SU-DHL-6 (cell line): Measurements from ENCODE around the gene PID1.

Experiments used
- EZH2phosphoT487 ChIP-seq: fragments of 200-600 bp; sonication (generic), shearing (Covaris generic); conservative IDR thresholded peaks from 2 replicates; pipeline ENCODE4 v1.6.1; 2018; ENCODE audit warnings: mild to moderate bottlenecking, antibody characterized with exemption, low read length, moderate library complexity, mixed read lengths
- TF ChIP-seq, protein P1 (sequence below): fragments of 200-600 bp; sonication (generic); IDR thresholded peaks from one replicate; pipeline ENCODE4 v1.5.1; 2017; ENCODE audit warnings: antibody characterized with exemption, mild to moderate bottlenecking, low read length, moderate library complexity; ENCODE audit not compliant: insufficient read depth, poor library complexity, severe bottlenecking

DNA sequence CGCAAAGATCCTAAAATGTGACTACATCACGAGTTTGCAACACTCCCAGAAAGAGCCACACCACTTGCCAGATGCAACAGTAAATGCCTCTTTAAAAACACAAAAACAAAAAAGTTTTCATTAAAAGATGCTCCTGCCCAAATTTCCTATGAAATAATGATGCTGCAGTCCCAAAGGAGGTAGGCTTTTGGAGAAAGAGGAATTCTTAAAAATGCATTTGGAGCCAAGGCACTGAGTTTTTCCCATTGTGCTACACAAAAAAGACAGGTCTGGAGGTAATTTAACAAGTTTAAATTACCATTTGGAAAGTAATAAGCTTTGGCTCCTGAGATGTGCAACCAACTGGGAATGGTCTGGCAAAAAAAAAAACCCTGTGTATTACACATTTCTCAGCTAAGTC is 145.0 kb downstream of the PID1 start:
- TF ChIP-seq, protein P1, sequence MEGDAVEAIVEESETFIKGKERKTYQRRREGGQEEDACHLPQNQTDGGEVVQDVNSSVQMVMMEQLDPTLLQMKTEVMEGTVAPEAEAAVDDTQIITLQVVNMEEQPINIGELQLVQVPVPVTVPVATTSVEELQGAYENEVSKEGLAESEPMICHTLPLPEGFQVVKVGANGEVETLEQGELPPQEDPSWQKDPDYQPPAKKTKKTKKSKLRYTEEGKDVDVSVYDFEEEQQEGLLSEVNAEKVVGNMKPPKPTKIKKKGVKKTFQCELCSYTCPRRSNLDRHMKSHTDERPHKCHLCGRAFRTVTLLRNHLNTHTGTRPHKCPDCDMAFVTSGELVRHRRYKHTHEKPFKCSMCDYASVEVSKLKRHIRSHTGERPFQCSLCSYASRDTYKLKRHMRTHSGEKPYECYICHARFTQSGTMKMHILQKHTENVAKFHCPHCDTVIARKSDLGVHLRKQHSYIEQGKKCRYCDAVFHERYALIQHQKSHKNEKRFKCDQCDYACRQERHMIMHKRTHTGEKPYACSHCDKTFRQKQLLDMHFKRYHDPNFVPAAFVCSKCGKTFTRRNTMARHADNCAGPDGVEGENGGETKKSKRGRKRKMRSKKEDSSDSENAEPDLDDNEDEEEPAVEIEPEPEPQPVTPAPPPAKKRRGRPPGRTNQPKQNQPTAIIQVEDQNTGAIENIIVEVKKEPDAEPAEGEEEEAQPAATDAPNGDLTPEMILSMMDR, result no peak
- TF ChIP-seq EZH2phosphoT487, result no peak
